GM12801 (cell line): ENCODE data around the gene TRIM23.

Source experiments
- CTCF ChIP-seq: IDR thresholded peaks from one replicate; pipeline ENCODE4 v1.5.1; 2011; ENCODE audit warnings: control low read depth; ENCODE audit not compliant: insufficient read length; ENCODE audit errors: extremely low read depth

The TRIM23 gene

GRCh38 chr5:65624025-65624570 lies at the start of gene TRIM23:
TSS of gene TRIM23 (minus strand) at chr5:65624333. CDS start at chr5:65624274, 59 bp downstream.
- TF ChIP-seq CTCF = no peak

GRCh38 chr5:65672796-65673195 lies 48.7 kb upstream of the TRIM23 start:
- no peak for TF ChIP-seq CTCF

DNA sequence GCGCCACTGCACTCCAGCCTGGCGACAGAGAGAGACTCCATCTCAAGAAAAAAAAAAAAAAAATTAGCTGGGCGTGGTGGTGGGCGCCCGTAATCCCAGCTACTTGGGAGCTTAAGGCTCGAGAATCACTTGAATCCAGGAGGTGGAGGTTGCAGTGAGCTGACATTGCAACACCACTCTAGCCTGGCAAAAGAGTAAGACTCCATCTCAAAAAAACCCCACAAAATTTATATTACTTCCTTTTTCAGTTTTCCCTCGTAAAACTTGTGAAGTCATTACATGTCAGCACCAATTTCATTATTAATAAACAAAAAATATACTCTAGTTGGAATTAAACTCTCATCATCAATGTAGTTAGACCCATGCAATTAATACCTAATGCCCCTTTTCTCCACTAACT lies 44.6 kb upstream of the TRIM23 start:
- TF ChIP-seq CTCF = no peak

- no peak for TF ChIP-seq CTCF
Observed at GRCh38 chr5:65663804-65664521, 39.8 kb upstream of the TRIM23 start.

DNA sequence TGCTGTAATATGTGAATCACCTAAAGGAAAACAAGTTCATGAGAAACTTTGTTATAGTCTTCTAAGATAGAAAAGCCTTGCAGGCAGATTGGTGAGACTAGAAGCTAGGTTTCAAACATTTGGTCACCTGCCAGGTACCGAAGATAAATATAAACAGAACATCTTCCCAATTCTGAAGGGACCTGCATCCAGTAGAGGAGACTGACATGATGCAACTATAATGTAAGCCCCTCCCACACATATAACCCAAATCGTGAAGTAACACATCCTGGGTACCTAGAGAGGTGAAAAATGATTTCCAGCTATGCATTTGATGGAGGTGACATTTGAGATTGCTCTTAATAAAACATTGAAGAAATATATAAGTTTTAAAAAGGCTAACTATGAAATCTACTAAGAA lies 30.6 kb upstream of the TRIM23 start:
- no peak for TF ChIP-seq CTCF

GRCh38 chr5:65651144-65651543 lies 27.0 kb upstream of the TRIM23 start:
- no peak for TF ChIP-seq CTCF

DNA sequence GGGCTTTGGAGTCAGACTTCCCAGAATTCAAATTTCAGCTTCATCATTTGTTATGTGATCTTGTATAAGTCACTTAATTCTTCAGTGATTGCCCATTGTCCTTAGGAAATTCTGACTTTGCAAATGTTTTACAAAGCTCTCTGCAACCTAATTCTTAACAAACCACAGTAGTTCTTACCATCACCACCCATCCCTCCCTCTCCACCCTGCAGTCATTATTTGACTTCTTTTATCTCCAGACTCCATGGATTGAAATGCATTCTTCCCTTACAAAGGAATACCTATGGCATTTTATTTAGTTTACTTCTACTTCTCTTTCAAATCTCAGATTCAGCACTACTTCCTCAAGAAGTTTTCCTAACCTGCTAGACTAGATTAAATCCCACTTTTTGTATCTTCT lies 23.8 kb upstream of the TRIM23 start:
- TF ChIP-seq CTCF = no peak
